Epithelial cell of proximal tubule (primary cell): Measurements from ENCODE around the gene C6orf132. TPM values are rescaled to one million over a fixed set of nuclear protein-coding genes. Genes with fewer than 3 reads are reported as not detected.

Source experiments
- DNase-seq: peaks from one replicate; pipeline ENCODE4 v3.0.0-alpha.2; 2011; ENCODE audit warnings: low read depth
- H3K4me3 ChIP-seq: 2 replicates; pipeline ENCODE4 v1.5.1; 2011; ENCODE audit warnings: low read depth, mild to moderate bottlenecking, low read length
- total RNA-seq: library from RNA; depleted of rRNA; stranded (reverse); fragments of >200 nt; gene quantifications from 2 replicates; pipeline ENCODE4 v1.2.3, GENCODE V29; 2015
- TF ChIP-seq, protein P1 (sequence below): conservative IDR thresholded peaks from 2 replicates; pipeline ENCODE4 v1.5.1; 2012; ENCODE audit warnings: low read depth, mild to moderate bottlenecking, low read length

Gene C6orf132
- total RNA-seq, 1 donor from 2014 or later: 19.8 TPM

DNA sequence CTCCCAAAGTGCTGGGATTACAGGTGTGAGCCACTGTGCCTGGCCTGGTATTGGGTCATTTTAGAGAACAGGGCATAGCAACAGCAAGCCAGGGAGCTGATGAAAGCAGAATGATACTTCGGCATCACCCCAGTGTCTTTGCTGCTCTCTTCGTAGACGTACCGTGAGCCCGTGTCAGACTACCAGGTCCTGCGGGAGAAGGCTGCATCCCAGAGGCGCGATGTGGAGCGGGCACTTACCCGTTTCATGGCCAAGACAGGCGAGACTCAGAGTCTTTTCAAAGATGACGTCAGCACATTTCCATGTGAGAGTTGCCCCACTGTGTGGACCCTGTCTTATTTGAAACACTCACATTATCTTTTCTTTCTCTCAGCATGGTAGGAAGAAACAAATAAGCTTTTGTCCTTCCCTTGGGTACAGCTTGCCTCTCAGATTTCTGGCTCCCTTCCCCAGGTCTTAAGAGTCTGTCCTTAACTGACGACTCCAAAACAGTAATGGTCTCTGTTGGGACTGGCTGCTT, 76.2 kb downstream of the C6orf132 start:
- TF ChIP-seq, protein P1, sequence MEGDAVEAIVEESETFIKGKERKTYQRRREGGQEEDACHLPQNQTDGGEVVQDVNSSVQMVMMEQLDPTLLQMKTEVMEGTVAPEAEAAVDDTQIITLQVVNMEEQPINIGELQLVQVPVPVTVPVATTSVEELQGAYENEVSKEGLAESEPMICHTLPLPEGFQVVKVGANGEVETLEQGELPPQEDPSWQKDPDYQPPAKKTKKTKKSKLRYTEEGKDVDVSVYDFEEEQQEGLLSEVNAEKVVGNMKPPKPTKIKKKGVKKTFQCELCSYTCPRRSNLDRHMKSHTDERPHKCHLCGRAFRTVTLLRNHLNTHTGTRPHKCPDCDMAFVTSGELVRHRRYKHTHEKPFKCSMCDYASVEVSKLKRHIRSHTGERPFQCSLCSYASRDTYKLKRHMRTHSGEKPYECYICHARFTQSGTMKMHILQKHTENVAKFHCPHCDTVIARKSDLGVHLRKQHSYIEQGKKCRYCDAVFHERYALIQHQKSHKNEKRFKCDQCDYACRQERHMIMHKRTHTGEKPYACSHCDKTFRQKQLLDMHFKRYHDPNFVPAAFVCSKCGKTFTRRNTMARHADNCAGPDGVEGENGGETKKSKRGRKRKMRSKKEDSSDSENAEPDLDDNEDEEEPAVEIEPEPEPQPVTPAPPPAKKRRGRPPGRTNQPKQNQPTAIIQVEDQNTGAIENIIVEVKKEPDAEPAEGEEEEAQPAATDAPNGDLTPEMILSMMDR: no peak
- no peak overlapping the region for H3K4me3 ChIP-seq
- no peak for DNase-seq

DNA sequence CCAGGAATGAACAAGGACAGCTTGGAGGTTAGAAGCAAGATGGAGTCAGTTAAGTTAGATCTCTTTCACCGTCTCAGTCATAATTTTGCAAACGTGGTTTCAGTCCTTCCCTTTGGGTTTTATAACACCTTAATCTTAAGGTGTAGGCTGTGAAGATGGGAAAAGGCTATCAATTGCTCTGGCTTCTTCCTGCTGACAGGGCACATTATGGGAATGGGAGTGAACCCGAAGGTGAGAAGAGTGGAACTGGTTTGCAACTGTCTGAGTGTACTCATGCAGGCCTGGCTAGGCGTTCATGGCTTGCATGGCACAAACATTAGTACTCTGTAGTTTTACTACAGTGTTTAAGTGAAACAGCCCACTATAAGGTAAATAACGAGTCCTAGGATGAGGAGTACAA, 82.7 kb downstream of the C6orf132 start:
- no peak for DNase-seq
- TF ChIP-seq, protein P1: no peak
- H3K4me3 ChIP-seq: no peak overlapping the region

DNA sequence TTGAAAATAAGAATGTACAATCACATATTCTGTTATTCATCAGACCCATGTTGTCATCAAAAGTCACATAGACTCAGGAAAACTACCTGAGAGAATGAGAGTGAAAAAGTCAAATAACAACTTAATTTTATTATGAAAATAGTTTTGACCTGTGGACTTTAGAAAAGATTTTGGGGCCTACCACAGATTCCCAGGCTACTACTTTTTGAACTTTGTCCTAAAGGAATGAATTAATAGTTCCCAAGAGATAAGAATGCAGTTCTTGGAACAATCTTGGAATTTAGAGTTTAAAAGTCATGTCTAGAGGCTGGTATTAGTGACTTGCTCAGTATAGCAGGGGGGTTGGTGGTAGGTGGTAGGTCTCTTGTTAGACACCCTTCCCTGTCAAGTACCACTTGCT, 88.8 kb downstream of the C6orf132 start:
- TF ChIP-seq, protein P1: no peak
- no peak for DNase-seq

DNA sequence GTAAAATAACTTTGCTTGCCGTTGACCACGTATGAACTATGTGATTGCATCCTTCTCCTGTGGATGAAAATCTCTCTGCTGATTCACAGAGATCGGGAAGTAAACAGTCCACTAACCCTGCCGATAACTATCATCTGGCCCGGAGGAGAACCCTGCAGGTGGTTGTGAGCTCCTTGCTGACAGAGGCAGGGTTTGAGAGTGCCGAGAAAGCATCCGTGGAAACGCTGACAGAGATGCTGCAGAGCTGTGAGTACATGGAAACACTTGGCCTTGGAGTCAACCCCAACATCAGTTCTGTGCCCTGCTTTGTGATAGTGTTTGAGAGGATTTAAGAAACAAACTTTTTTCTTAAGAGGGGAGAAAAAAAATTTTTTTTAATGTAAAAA, 91.2 kb downstream of the C6orf132 start:
- TF ChIP-seq, protein P1: no peak
- H3K4me3 ChIP-seq: peak overlapping the region; percentile 77
- DNase-seq: no peak

More for the DNA sequence above, 88.8 kb downstream of the C6orf132 start:
- H3K4me3 ChIP-seq: no peak overlapping the region

Other genes with a start within 250 kb of the C6orf132 start
- 0.94 and 2.7 TPM in 2 replicates for gene USP49, start 247.2 kb downstream of the C6orf132 start, total RNA-seq
- gene MED20, start 221.5 kb downstream of the C6orf132 start, total RNA-seq: 20.9 and 27.1 TPM in 2 replicates
- gene BYSL, start 221.1 kb downstream of the C6orf132 start, total RNA-seq: 8.7 and 27.3 TPM in 2 replicates
- 45.4 and 54.2 TPM in 2 replicates for gene CCND3, start 200.8 kb downstream of the C6orf132 start, total RNA-seq
- 10.8 and 14.8 TPM in 2 replicates for gene TAF8, start 92.1 kb downstream of the C6orf132 start, total RNA-seq
- 1.4 and 2.2 TPM in 2 replicates for gene GUCA1A, start 30.7 kb upstream of the C6orf132 start, total RNA-seq
- gene GUCA1B, start 52.3 kb upstream of the C6orf132 start, total RNA-seq: 0.07 and 0.17 TPM in 2 replicates
- 40.3 and 62.9 TPM in 2 replicates for gene MRPS10, start 75.2 kb upstream of the C6orf132 start, total RNA-seq